ENCODE data around the gene PIBF1. TPM values are rescaled to one million over a fixed set of nuclear protein-coding genes. Genes with fewer than 3 reads are reported as not detected.

Gene PIBF1
- total and polyA plus RNA-seq, 7 donors: 5.4 to 12.8 (median 7.5) TPM

- ATAC-seq: no peak
- H3K4me1 ChIP-seq: no peaks in the 10 kb centered on the region
- TF ChIP-seq CTCF (IDR thresholded peaks at IDR 0.05): no peak
- 83 to 85% (median 85%) methylated on average over 18 of the region's 18 CpGs for WGBS, 3 donors
- no peak overlapping the region for H3K4me3 ChIP-seq
- no peak overlapping the region for H3K27ac ChIP-seq
- H3K36me3 ChIP-seq (ENCODE audit: insufficient read depth in 1 of 2, low read depth in 1 of 2): peaks cover 0 to 43% of the 10 kb centered on the region in 2 donors
- H3K9me3 ChIP-seq: no peaks in the 10 kb centered on the region
- intact Hi-C loops (cut with DNase I): no loop called here
- no peaks in the 10 kb centered on the region for H3K27me3 ChIP-seq (ENCODE audit: insufficient read depth in 3 of 3, low read length in 2 of 3)
- peak in 1 of 2 donors; percentile 39 for DNase-seq
Measured at GRCh38 chr13:72850959-72851677, 69.2 kb downstream of the PIBF1 start.

- H3K27ac ChIP-seq: no peak overlapping the region
- intact Hi-C loops (cut with DNase I): no loop called here
- no peak for TF ChIP-seq CTCF (IDR thresholded peaks at IDR 0.05)
- 93 to 98% (median 98%) methylated on average over 3 of the region's 3 CpGs for WGBS, 3 donors
- H3K27me3 ChIP-seq (ENCODE audit: insufficient read depth in 3 of 3, low read length in 2 of 3): no peaks in the 10 kb centered on the region
- peaks cover 0 to 43% of the 10 kb centered on the region in 2 donors for H3K36me3 ChIP-seq (ENCODE audit: insufficient read depth in 1 of 2, low read depth in 1 of 2)
- DNase-seq (no peak), ATAC-seq (no peak)
- H3K9me3 ChIP-seq: no peaks in the 10 kb centered on the region
- H3K4me1 ChIP-seq: no peaks in the 10 kb centered on the region
- no peak overlapping the region for H3K4me3 ChIP-seq
Measured at GRCh38 chr13:72851678-72852014, 69.7 kb downstream of the PIBF1 start.

- Histone ChIP-seq H3K4me3 (no peak overlapping the region), H3K27ac (no peak overlapping the region), H3K9me3 (no peaks in the 10 kb centered on the region), H3K4me1 (no peaks in the 10 kb centered on the region), H3K27me3 (ENCODE audit: insufficient read depth in 3 of 3, low read length in 2 of 3) (no peaks in the 10 kb centered on the region), H3K36me3 (ENCODE audit: insufficient read depth in 1 of 2, low read depth in 1 of 2) (peaks cover 0 to 41% of the 10 kb centered on the region in 2 donors)
- DNase-seq (no peak), ATAC-seq (no peak)
- WGBS, 3 donors: 96 to 98% (median 98%) methylated on average over 12 of the region's 12 CpGs
- TF ChIP-seq CTCF (IDR thresholded peaks at IDR 0.05): no peak
- intact Hi-C loops (cut with DNase I): no loop called here
Measured at GRCh38 chr13:72852207-72852606, 70.3 kb downstream of the PIBF1 start.

- H3K4me1 ChIP-seq: no peaks in the 10 kb centered on the region
- H3K27me3 ChIP-seq (ENCODE audit: insufficient read depth in 3 of 3, low read length in 2 of 3): no peaks in the 10 kb centered on the region
- WGBS, 3 donors: 94 to 100% (median 97%) methylated on average over 1 of the region's 1 CpG
Measured at GRCh38 chr13:72853000-72853399, 71.1 kb downstream of the PIBF1 start.

More at GRCh38 chr13:72853000-72853399, 71.1 kb downstream of the PIBF1 start:
- peaks cover 0 to 35% of the 10 kb centered on the region in 2 donors for H3K36me3 ChIP-seq (ENCODE audit: insufficient read depth in 1 of 2, low read depth in 1 of 2)
- no peak for ATAC-seq
- intact Hi-C loops (cut with DNase I): no loop called here
- H3K27ac ChIP-seq: no peak overlapping the region
- H3K4me3 ChIP-seq: no peak overlapping the region
- no peak for DNase-seq
- no peaks in the 10 kb centered on the region for H3K9me3 ChIP-seq
- TF ChIP-seq CTCF (IDR thresholded peaks at IDR 0.05): no peak
